ENCODE results near the gene TPCN2. TPM values are rescaled to one million over a fixed set of nuclear protein-coding genes. Genes with fewer than 3 reads are reported as not detected.
A peak's percentile ranks its signal among the peaks of the same experiment; 100 is the strongest.

Gene TPCN2
- polyA plus RNA-seq, 1 donor from 2014 or later, result 14.2 TPM

- Histone ChIP-seq H3K36me3 (ENCODE audit: insufficient read depth, low read length) (no peaks in the 10 kb centered on the region), H3K4me2 (ENCODE audit: low read length) (peak overlapping the region; percentile 51), H3K9me2 (ENCODE audit: insufficient read depth, low read length) (no peaks in the 10 kb centered on the region), H3K9ac (ENCODE audit: low read length) (peak overlapping the region; percentile 82), H3K4me3 (ENCODE audit: low read length) (peak overlapping the region; percentile 96), H3K9me3 (ENCODE audit: low read length) (no peaks in the 10 kb centered on the region), H3F3A (ENCODE audit: insufficient read depth, low read length, poor library complexity, severe bottlenecking) (no peaks in the 10 kb centered on the region), H3K27ac (ENCODE audit: low read length) (no peak overlapping the region), H3K79me2 (replicated peaks; ENCODE audit: insufficient read depth, low read length) (peaks cover 6% of the 10 kb centered on the region), H2AFZ (ENCODE audit: low read depth, low read length) (peak overlapping the region; percentile 83), H4K20me1 (ENCODE audit: insufficient read depth) (no peaks in the 10 kb centered on the region), H3K27me3 (ENCODE audit: insufficient read depth, low read depth, low read length) (no peaks in the 10 kb centered on the region)
- no peak for TF ChIP-seq EZH2 (IDR thresholded peaks at IDR 0.05; ENCODE audit: borderline replicate concordance, insufficient read depth, low read length, poor library complexity, severe bottlenecking)
- TF ChIP-seq SMC3 (conservative IDR thresholded peaks at IDR 0.05; ENCODE audit: poor library complexity), result no peak
- TF ChIP-seq TAF1 (IDR thresholded peaks at IDR 0.05; ENCODE audit: low read depth), result no peak
- TF ChIP-seq POLR2AphosphoS5 (IDR thresholded peaks at IDR 0.05), result no peak
- no peak for TF ChIP-seq EP300 (conservative IDR thresholded peaks at IDR 0.05; ENCODE audit: poor library complexity, severe bottlenecking)
- TF ChIP-seq RAD21 (conservative IDR thresholded peaks at IDR 0.05), result no peak
- no peak for TF ChIP-seq REST (IDR thresholded peaks at IDR 0.05; ENCODE audit: borderline replicate concordance)
- TF ChIP-seq CTCF (IDR thresholded peaks at IDR 0.05; ENCODE audit: poor library complexity, severe bottlenecking), result no peak
- no peak for TF ChIP-seq MXI1 (conservative IDR thresholded peaks at IDR 0.05; ENCODE audit: poor library complexity, severe bottlenecking)
Measured at GRCh38 chr11:69049490-69049867, 747 bp downstream of the TPCN2 start.

GRCh38 chr11:69050592-69051380, 2.1 kb downstream of the TPCN2 start:
- Histone ChIP-seq H3K36me3 (ENCODE audit: insufficient read depth, low read length) (no peaks in the 10 kb centered on the region), H3K9ac (ENCODE audit: low read length) (no peak overlapping the region), H3K9me3 (ENCODE audit: low read length) (no peaks in the 10 kb centered on the region), H3K9me2 (ENCODE audit: insufficient read depth, low read length) (no peaks in the 10 kb centered on the region), H3K4me2 (ENCODE audit: low read length) (no peak overlapping the region), H3K79me2 (replicated peaks; ENCODE audit: insufficient read depth, low read length) (peaks cover 6% of the 10 kb centered on the region), H2AFZ (ENCODE audit: low read depth, low read length) (no peak overlapping the region), H3K4me3 (ENCODE audit: low read length) (no peak overlapping the region), H3F3A (ENCODE audit: insufficient read depth, low read length, poor library complexity, severe bottlenecking) (no peaks in the 10 kb centered on the region), H3K27ac (ENCODE audit: low read length) (no peak overlapping the region), H4K20me1 (ENCODE audit: insufficient read depth) (no peaks in the 10 kb centered on the region), H3K27me3 (ENCODE audit: insufficient read depth, low read depth, low read length) (no peaks in the 10 kb centered on the region)
- TF ChIP-seq POLR2AphosphoS5 (IDR thresholded peaks at IDR 0.05) (no peak), MXI1 (conservative IDR thresholded peaks at IDR 0.05; ENCODE audit: poor library complexity, severe bottlenecking) (no peak), SMC3 (conservative IDR thresholded peaks at IDR 0.05; ENCODE audit: poor library complexity) (no peak), TAF1 (IDR thresholded peaks at IDR 0.05; ENCODE audit: low read depth) (no peak), CTCF (IDR thresholded peaks at IDR 0.05; ENCODE audit: poor library complexity, severe bottlenecking) (no peak), EZH2 (IDR thresholded peaks at IDR 0.05; ENCODE audit: borderline replicate concordance, insufficient read depth, low read length, poor library complexity, severe bottlenecking) (no peak), EP300 (conservative IDR thresholded peaks at IDR 0.05; ENCODE audit: poor library complexity, severe bottlenecking) (no peak), REST (IDR thresholded peaks at IDR 0.05; ENCODE audit: borderline replicate concordance) (no peak), RAD21 (conservative IDR thresholded peaks at IDR 0.05) (no peak)

All from neural cell (in vitro differentiated cells).